HG03378 (cell line): ENCODE measurements around the gene MT1F.
A peak's percentile ranks its signal among the peaks of the same experiment; 100 is the strongest.

Experiments used
- ATAC-seq: cut with Tn5 transposase; IDR thresholded peaks from one replicate; pipeline ENCODE4 v1.9.1; 2021; ENCODE audit warnings: mild to moderate bottlenecking, moderate library complexity; ENCODE audit not compliant: unreplicated experiment

The MT1F gene

DNA sequence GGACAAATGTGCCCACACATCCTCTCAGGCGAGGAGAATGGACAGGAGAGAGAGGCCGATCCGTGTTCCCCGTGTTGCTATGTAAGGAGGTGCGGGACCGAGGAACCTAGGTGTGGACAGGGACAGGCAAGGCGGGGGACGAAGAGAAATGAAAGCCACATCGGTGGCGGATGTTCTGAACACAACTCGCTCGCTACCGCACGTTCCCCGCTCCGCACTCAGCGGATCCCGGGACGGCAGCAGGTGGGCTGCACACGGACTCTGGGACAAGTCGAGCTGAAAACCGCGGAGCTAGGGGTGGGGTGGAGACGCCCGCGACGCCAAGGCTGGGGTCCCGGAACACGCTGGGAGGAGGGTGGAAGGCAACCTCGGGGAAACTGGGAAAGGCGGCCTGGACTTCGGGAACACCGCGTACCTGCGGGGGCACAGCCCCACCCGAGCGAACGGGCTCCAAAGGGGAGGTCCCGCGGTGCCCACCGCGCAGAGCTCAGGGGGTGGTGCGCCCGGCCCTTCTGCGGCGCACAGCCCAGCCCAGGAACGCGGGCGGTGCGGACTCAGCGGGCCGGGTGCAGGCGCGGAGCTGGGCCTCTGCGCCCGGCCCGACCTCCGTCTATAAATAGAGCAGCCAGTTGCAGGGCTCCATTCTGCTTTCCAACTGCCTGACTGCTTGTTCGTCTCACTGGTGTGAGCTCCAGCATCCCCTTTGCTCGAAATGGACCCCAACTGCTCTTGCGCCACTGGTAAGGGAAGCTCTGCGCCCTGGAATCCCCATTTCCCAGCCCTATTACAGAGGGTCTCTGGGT is 32.4 kb upstream of the MT1F start, which contains the start of gene MT1E:
TSS of gene MT1E (plus strand) at position 642 of the 803 bp plus-strand sequence. CDS start at position 713, 71 bp downstream.
- no peak for ATAC-seq

DNA sequence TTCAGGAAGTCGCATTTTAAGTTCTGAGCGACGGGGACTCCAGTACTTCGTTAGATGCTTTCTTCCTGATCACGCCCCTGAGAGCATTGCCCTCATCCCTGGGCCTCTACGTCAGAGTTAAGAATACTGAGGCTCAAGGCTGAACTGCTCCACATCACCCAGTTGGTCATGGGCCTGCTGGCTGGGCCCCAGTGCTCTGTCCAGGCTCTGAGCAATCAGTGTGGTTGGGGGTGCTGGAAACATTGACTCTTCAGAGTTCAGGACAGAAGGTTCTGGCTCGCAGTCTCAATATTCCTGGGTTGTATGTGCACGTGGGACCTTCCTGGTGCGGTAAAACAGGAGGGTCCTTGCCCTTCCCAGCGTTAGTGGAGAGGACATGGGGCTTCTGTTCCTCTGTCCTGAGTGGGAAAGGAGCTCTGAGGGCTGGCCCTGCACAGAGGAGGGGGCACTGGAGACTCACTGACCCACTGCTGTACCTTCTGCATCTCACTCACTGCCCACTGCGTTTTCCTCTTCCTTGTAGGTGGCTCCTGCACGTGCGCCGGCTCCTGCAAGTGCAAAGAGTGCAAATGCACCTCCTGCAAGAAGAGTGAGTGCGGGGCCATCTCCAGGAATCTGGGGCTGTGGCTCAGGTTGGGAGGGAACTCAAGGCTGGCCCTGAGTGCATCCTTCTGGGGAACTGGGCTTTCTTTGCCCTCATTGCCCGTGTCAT is 31.7 kb upstream of the MT1F start:
- ATAC-seq, result no peak

DNA sequence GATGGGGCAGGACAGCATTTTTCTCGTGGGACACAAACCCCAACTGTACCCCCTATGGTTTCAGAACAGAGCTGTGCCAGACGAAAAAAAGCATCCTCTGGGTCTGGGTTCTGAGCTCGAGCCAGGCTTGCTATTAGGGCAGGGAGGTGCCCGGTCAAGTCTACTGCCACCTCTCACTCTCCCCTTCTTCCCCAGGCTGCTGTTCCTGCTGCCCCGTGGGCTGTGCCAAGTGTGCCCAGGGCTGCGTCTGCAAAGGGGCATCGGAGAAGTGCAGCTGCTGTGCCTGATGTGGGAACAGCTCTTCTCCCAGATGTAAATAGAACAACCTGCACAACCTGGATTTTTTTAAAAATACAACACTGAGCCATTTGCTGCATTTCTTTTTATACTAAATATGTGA is 31.1 kb upstream of the MT1F start:
- no peak for ATAC-seq

DNA sequence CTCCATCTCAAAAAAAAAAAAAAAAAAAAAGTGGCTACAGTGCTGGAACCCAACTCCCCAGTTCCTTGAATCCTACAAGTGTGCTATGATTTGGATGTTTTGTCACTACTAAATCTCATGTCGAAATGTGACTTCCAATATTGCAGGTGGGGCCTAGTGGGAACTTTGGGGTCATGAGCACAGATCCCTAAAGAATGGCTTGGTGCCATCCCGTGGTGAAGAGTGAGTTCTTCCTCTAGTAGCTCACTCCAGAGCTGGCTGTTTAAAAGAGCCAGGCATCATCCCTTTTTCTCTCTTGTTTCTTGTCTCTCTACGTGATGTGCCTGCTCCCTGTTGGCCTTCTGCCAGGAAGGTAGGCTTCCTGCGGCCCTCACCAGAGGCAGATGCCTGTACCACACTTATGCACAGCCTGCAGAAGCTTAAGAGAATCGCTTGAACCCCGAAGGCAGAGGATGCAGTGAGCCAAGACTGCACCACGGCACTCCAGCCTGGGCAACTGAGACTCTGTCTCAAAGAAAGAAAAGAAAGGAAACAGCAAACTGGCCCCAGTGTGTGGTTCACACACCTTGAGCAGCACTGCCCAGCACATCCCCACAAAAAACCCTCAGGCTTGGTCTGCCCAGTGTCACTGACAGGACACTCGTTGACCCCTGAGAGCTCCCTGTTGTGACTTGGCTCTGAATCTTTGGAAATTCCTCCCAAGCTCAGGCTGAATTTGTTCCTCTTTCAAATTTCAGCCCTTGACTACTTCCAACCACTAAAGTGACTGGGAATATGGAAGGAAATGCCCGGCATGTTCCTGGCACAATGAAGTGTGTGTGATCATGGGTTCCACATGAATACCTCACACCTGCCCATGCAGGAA is 29.0 kb upstream of the MT1F start:
- ATAC-seq, result no peak

DNA sequence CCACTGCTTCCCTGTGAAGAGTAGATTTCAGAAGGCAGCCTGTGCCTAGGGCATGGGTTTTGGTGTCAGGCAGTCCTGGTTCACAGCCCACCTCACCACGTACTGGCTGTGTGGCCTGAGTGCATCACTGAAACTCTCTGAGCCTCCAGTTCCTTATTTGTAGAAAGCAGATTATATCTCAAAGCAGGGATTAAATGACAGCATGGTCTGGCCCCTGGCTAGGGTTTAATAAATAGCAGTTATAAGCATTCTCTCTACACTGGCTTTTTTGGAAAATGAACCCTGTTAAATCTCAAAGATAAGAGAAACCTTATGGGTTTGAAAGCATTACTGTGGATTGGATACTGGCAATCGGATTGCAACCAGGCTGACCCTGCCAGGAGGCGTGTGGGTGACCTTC is 28.2 kb upstream of the MT1F start:
- no peak for ATAC-seq

DNA sequence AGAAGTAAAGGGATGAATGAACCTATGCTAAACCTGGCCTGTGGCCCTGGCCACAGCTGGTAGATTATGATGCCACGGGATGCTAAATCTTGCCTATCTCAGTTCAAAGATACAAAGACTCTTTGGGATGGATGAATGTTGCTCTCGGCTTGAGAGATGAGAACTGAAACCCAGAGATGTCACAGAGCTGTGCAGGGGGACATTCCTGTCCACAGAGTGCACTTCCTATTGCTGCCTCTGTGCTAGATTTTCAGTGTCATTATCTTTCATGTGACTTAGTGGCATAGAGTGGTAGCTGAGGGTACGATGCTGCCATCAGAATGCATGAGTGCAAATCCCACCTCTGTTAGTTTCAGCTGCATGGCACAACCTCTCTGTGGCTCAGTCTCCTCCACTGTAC is 27.6 kb upstream of the MT1F start:
- peak; percentile 87 for ATAC-seq

DNA sequence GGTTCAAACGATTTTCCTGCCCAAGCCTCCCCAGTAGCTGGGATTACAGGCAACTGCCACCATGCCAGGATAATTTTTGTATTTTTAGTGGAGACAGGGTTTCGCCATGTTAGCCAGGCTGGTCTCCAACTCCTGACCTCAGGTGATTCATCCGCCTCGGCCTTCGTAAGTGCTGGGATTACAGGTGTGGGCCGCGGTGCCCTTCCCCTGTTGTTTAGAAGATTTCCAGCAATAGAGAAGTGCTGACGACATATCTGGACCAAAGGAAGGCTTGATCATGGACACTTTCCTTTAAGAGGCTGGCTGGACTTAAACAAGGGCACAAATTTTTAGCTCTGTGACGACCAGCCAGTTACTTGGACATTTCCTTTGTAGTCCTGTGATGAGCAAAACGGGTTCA is 26.6 kb upstream of the MT1F start:
- ATAC-seq, result no peak

DNA sequence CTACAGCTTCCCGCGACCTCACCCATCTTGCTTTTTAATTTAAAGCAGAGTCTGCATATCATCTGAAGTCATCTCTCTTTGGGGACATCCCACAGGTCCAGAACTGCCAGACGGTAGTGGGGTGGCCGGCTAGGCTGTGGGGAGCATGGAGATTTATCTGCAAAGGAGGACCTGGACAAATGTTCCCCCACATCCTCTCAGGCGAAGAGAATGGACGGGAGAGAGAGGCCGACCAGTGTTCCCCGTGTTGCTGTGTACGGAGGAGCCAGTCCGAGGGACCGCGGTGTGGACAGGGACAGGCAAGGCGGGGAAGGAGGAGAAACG is 26.0 kb upstream of the MT1F start:
- no peak for ATAC-seq

DNA sequence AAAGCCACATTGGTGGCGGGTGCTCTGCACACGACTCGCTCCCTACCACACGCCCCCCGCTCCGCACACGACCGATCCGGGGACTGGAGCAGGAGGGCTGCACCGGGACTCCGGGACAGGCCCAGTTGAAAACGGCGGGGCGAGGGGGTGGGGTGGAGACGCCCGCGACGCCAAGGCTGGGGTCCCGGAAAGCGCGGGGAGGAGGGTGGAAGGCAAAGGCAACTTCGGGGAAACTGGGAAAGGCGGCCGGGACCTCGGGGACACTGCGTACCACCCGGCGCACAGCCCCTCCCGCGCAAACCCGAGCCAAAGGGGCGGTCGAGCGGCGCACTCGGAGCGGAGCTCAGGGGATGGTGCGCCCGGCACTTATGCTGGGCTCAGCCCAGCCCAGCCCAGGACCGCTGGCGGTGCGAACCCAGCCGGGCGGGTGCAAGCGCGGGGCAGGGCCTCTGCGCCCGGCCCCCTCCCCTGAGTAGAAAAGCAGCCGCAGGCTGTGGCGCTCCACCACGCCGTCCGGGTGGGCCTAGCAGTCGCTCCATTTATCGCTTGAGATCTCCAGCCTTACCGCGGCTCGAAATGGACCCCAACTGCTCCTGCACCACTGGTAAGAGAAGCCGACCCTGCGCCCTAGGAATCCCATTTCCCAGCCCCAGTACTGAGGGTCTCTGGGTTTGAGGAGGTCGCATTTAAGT is 25.5 kb upstream of the MT1F start, which contains the start of gene MT1M:
TSS of gene MT1M (plus strand) at position 504 of the 692 bp plus-strand sequence. CDS start at position 577, 73 bp downstream.
- ATAC-seq, result no peak

DNA sequence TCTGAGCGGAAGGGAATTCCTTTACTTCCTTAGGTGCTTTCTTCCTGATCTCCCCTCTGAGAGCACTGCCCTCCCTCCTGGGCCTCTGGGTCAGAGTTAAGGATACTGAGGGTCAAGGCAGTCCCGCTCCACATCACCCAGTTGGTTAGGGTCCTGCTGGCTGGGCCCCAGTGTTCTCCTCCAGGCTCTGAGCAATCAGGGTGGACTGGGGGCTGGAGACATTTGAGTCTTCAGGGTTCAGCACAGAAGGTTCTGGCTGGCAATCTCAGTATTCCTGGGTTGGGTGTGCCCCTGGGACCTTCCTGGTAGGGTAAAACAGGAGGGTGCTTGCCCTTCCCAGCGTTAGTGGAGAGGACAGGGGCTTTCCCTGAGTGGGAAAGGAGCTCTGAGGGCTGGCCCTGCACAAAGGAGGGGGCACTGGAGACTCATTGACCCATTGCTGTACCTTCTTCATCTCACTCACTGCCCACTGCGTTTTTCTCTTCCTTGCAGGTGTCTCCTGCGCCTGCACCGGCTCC is 24.9 kb upstream of the MT1F start:
- ATAC-seq, result no peak

DNA sequence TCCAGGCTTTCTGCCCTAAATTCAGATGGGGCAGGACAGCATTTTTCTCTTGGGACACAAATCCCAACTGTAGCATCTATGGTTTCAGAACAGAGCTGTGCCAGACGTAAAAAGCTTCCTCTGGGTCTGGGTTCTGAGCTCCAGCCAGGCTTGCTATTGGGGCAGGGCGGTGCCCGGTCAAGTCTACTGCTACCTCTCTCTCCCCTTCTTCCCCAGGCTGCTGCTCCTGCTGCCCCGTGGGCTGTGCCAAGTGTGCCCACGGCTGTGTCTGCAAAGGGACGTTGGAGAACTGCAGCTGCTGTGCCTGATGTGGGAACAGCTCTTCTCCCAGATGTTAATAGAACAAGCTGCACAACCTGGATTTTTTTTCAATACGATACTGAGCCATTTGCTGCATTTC is 24.2 kb upstream of the MT1F start:
- no peak for ATAC-seq

DNA sequence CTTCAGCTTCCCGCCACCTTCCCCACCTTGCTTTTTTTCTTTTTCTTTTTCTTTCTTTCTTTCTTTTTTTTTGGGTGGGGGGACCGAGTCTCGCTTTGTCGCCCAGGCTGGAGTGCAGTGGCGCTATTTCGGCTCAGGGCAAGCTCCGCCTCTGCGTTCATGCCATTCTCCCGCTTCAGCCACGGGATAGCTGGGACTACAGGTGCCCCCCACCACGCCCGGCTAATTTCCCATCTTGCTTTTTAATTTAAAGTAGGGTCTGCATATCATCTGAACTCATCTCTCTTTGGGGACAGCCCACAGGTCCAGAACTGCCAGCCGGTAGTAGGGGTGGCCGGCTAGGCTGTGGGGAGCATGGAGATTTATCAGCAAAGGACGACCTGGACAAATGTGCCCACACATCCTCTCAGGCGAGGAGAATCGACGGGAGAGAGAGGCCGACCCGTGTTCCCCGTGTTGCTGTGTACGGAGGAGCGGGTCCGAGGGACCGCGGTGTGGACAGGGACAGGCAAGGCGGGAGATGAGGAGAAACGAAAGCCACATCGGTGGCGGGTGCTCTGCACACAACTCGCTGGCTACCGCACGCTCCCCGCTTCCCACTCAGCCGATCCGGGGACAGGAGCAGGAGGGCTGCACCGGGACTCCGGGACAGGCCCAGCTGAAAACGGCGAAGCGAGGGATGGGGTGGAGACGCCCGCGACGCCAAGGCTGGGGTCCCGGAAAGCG is 22.9 kb upstream of the MT1F start:
- no peak for ATAC-seq

DNA sequence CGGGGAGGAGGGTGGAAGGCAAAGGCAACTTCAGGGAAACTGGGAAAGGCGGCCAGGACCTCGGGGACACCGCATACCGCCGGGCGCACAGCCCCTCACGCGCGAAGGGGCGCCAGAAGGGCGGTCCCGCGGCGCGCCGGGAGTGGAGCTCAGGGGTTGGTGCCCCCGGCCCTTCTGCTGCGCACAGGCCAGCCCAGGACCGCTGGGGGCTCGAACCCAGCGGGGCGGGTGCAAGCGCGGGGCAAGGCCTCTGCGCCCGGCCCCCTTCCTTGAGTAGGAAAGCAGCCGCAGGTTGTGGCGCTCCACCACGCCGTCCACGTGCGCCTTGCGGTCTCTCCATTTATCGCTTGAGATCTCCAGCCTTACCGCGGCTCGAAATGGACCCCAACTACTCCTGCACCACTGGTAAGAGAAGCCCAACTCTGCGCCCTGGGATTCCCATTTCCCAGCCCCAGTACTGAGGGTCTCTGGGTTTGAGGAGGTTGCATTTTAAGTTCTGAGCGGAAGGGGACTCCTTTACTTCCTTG is 22.3 kb upstream of the MT1F start:
- ATAC-seq, result no peak

DNA sequence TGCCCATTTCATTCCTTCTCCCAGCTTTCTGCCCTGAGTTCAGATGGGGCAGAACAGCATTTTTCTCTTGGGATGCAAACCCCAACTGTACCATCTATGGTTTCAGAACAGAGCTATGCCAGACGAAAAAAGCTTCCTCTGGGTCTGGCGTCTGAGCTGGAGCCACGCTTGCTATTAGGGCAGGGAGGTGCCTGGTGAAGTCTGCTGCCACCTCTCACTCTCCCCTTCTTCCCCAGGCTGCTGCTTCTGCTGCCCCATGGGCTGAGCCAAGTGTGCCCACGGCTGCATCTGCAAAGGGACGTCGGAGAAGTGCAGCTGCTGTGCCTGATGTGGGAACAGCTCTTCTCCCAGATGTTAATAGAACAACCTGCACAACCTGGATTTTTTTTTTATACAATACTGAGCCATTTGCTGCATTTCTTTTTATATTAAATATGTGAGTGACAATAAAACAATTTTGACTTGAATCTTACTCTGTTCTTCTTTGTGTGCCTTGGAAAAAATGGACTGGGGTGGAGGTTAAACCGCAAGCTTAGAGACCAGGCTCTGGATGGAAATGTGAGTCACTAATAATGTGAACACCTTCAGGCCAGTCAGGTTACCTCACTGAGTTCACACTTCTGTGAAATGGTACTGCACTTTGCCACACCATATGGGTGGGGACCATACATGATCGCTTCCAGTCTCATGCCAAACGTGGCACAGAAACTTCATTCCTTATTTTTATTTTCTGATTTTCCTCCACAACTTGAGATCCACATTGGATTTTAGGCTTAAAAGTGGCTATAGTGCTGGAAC is 20.9 kb upstream of the MT1F start:
- ATAC-seq, result no peak

DNA sequence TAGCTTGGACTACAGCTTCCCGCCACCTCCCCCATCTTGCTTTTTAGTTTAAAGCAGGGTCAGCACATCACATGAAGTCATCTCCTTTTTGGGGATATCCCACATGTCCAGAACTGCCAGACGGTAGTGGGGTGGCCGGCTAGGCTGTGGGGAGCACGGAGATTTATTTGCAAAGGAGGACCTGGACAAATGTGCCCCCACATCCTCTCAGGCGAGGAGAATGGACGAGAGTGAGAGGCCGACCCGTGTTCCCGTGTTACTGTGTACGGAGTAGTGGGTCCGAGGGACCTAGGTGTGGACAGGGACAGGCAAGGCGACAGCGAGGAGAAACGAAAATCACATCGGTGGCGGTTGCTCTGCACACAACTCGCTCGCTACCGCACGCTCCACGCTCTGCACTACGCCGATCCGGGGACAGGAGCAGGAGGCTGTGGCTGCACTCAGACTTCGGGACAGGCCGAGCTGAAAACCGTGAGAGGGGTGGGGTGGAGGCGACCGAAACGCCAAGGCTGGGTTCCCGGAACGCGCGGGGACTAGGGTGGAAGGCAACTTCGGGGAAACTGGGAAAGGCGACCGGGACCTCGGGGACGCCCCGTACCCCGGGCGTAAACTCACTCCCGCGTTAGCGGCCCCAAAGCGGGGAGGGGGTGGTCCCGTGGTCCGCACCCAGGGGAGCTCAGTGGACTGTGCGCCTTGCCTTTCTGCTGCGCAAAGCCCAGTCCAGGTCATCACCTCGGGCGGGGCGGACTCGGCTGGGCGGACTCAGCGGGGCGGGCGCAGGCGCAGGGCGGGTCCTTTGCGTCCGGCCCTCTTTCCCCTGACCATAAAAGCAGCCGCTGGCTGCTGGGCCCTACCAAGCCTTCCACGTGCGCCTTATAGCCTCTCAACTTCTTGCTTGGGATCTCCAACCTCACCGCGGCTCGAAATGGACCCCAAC is 19.7 kb upstream of the MT1F start, which contains the start of gene MT1A:
TSS of gene MT1A (plus strand) at position 853 of the 937 bp plus-strand sequence. CDS start at position 926, 73 bp downstream.
- no peak for ATAC-seq

DNA sequence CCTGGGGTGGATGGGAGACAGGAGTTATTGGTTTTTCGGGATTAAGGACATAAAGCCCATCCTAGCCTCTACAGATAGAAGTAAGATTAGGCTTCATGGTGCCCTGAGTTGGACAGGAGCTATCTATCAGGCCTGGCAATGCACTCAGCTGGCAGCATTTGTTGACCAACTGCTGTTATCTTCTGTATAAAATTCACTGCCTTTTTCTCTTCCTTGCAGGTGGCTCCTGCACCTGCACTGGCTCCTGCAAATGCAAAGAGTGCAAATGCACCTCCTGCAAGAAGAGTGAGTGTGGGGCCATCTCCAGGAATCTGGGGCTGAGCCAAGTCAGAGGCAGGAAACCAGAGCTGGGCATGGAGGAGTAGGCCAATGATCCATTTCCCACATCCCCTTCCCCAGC is 18.7 kb upstream of the MT1F start:
- ATAC-seq, result no peak

DNA sequence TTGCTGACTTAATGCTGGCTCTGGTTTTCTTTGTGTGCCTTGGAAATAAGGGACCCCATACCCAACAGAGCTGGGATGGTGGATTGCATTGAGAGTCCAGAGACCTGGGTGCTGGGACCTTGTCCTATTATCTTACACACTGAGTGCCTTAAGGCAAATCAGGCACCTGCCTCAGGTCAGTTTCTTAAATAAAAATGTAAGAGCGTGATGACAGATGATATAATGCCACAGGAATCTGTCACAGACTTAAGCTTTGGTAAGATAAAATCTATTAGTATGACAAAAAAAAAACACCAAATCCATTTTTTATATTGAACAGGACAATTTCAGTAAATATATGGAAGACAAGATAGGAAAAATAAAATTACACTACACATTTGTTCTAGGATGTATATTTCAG is 17.7 kb upstream of the MT1F start:
- no peak for ATAC-seq

DNA sequence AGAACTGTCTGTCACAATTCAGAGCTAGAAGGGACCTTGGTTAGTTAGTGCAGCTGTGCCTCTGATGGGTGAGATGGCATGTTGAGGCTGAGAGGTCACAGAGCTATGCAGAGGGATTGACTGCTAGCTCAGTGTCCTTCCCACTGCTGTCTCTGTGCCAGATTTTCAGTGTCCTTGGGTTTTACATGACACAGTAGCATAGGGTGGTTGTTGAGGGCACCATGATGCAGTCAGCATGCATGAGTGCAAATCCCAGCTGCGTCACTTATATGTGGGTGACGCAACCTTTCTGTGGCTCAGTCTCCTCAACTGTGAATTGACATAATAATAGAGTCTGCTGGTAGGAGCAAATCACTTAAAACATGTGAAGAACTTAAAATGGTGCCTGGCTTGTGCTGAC is 16.6 kb upstream of the MT1F start:
- ATAC-seq, result no peak
